Tibial nerve (tissue), 4 donors: ENCODE results near the gene NFKBIE. TPM values are rescaled to one million over a fixed set of nuclear protein-coding genes. Genes with fewer than 3 reads are reported as not detected.
A peak's percentile ranks its signal among the peaks of the same experiment; 100 is the strongest.

ENCODE experiments used
- DNase-seq, 2 donors: peaks; one replicate each; pipeline ENCODE4 v3.0.0-alpha.2; 2019; ENCODE audit warnings: low spot score in 2 of 2
- H3K27ac ChIP-seq, 4 donors: fragments of 200-600 bp; sonication (generic) in 3 of 4; one replicate each; pipeline ENCODE4 v1.5.1; 2017 to 2019; ENCODE audit warnings: mild to moderate bottlenecking in 1 of 4
- H3K27me3 ChIP-seq, 2 donors: fragments of 200-600 bp; sonication (generic) in 1 of 2; one replicate each; pipeline versions ENCODE4 v1.5.1 to v1.6.0; 2017 to 2019
- H3K36me3 ChIP-seq, 3 donors: fragments of 200-600 bp; sonication (generic); one replicate each; pipeline ENCODE4 v1.5.1; 2018 to 2019
- H3K4me1 ChIP-seq, 4 donors: fragments of 200-600 bp; sonication (generic) in 3 of 4; one replicate each; pipeline ENCODE4 v1.5.1; 2017 to 2019
- H3K4me3 ChIP-seq, 4 donors: fragments of 200-600 bp; sonication (generic) in 3 of 4; one replicate each; pipeline ENCODE4 v1.5.1; 2017 to 2019; ENCODE audit warnings: mild to moderate bottlenecking in 1 of 4, moderate library complexity in 1 of 4
- H3K9me3 ChIP-seq, 4 donors: fragments of 200-600 bp; sonication (generic) in 3 of 4; one replicate each; pipeline ENCODE4 v1.5.1; 2017 to 2019
- EP300 ChIP-seq, 2 donors: sonication (generic); formaldehyde crosslinking; IDR thresholded peaks; one replicate each; pipeline ENCODE4 v1.6.1; 2017; ENCODE audit warnings: antibody characterized with exemption in 2 of 2, mild to moderate bottlenecking in 1 of 2
- POLR2A ChIP-seq, 2 donors: fragments of 450-650 bp; IDR thresholded peaks; one replicate each; pipeline ENCODE4 v1.6.1; 2017; ENCODE audit warnings: antibody characterized with exemption in 2 of 2, mild to moderate bottlenecking in 2 of 2, moderate library complexity in 2 of 2
- WGBS, 2 donors: methylation state at CpG; one replicate each; pipeline ENCODE4 v1.1.5; 2018; 5-methylcytosine and 5-hydroxymethylcytosine counted together
- total RNA-seq, 4 donors: library from RNA; depleted of rRNA; stranded (reverse); fragments of >200 nt; gene quantifications; one replicate each; pipeline ENCODE4 v1.1.0, GENCODE V29; 2016
- TF ChIP-seq, protein P1 (sequence below), 5 experiments: fragments of 200-600 bp in 3 of 5; fragments of 450-650 bp in 2 of 5; sonication (generic) in 3 of 5; IDR thresholded peaks; one replicate each; pipeline ENCODE4 v1.5.1; 2016 to 2019; ENCODE audit warnings: antibody characterized with exemption in 5 of 5, mild to moderate bottlenecking in 3 of 5, moderate library complexity in 2 of 5

The NFKBIE gene
- total RNA-seq, 4 donors from 2014 or later, result 12.7 to 20.7 (median 16.0) TPM

DNA sequence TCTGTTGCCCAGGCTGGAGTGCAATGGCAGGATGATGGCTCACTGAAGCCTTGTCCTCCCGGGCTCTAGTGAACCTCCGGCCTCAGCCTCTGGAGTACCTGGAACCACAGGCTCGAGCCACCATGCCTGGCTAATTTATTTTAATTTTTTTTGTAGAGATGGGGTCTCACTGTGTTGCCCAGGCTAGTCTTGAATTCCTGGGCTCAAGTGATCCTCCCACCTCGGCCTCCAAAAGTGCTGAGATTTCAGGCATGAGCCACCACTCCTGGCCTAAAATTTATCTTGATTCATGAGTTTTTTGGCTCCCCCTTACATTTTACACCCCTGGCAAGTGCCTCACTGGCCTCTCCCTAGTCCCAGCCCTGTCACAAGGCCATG, 44.4 kb downstream of the NFKBIE start:
- TF ChIP-seq, protein P1, sequence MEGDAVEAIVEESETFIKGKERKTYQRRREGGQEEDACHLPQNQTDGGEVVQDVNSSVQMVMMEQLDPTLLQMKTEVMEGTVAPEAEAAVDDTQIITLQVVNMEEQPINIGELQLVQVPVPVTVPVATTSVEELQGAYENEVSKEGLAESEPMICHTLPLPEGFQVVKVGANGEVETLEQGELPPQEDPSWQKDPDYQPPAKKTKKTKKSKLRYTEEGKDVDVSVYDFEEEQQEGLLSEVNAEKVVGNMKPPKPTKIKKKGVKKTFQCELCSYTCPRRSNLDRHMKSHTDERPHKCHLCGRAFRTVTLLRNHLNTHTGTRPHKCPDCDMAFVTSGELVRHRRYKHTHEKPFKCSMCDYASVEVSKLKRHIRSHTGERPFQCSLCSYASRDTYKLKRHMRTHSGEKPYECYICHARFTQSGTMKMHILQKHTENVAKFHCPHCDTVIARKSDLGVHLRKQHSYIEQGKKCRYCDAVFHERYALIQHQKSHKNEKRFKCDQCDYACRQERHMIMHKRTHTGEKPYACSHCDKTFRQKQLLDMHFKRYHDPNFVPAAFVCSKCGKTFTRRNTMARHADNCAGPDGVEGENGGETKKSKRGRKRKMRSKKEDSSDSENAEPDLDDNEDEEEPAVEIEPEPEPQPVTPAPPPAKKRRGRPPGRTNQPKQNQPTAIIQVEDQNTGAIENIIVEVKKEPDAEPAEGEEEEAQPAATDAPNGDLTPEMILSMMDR (IDR thresholded peaks at IDR 0.05), result no peak
- TF ChIP-seq EP300 (IDR thresholded peaks at IDR 0.05), result no peak
- TF ChIP-seq POLR2A (IDR thresholded peaks at IDR 0.05), result no peak
- Histone ChIP-seq H3K9me3 (no peaks in the 10 kb centered on the region), H3K36me3 (no peaks in the 10 kb centered on the region), H3K27ac (peak overlapping the region; percentile 60 to 90 (median 82)), H3K27me3 (no peaks in the 10 kb centered on the region), H3K4me3 (no peak overlapping the region), H3K4me1 (peaks cover 0 to 87% (median 42%) of the 10 kb centered on the region in 4 donors)
- DNase-seq, result no peak
- WGBS, 2 donors, result 88 to 92% methylated on average over 4 of the region's 4 CpGs

DNA sequence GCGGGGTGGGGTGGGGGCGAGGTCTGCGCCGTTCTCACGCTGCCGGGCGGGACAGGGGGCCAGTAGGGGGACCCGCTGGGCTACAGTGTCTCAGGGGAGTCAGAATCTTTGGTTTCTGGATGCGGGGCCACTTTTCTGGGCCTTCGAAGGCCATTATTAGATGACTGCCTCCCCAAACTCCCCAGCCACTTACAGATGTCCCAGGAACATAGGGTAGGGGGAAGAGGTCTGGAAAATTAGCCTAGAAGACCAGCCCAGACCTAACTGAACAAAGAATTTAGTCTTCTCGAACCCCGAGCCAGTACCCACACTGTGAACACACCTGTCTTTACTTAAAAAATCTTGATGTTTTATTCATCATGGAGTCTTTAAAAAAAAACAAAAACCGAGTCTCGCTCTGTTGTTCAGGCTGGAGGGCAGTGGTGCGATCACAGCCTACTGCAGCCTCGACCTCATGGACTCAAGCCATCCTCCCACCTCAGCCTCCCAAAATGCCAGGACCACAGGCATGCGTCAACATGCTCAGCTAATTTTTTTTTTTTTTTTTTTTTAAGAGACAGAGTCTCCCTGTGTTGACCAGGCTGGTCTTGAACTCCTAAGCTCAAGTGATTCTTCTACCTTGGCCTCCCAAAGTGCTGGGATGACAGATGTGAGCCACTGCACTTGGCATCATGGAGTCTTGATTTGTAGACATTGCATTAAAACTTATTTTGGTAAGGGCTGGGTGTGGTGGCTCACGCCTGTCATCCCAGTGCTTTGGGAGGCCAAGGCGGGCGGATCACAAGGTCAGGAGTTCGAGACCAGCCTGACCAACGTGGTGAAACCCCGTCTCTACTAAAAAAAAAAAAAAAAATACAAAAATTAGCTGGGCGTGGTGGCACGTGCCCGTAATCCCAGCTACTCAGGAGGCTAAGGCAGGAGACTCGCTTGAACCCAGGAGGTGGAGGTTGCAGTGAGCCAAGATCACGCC, 45.3 kb downstream of the NFKBIE start:
- Histone ChIP-seq H3K4me3 (peak overlapping the region; percentile 36 to 53 (median 46)), H3K4me1 (peaks cover 0 to 79% (median 38%) of the 10 kb centered on the region in 4 donors), H3K27me3 (no peaks in the 10 kb centered on the region), H3K27ac (peak overlapping the region; percentile 62 to 90 (median 88)), H3K9me3 (no peaks in the 10 kb centered on the region), H3K36me3 (no peaks in the 10 kb centered on the region)
- 57% methylated on average over 27 to 28 of the region's 28 CpGs for WGBS, 2 donors
- TF ChIP-seq, protein P1 (IDR thresholded peaks at IDR 0.05), result no peak
- TF ChIP-seq POLR2A (IDR thresholded peaks at IDR 0.05) (no peak), EP300 (IDR thresholded peaks at IDR 0.05) (no peak)
- no peak for DNase-seq

DNA sequence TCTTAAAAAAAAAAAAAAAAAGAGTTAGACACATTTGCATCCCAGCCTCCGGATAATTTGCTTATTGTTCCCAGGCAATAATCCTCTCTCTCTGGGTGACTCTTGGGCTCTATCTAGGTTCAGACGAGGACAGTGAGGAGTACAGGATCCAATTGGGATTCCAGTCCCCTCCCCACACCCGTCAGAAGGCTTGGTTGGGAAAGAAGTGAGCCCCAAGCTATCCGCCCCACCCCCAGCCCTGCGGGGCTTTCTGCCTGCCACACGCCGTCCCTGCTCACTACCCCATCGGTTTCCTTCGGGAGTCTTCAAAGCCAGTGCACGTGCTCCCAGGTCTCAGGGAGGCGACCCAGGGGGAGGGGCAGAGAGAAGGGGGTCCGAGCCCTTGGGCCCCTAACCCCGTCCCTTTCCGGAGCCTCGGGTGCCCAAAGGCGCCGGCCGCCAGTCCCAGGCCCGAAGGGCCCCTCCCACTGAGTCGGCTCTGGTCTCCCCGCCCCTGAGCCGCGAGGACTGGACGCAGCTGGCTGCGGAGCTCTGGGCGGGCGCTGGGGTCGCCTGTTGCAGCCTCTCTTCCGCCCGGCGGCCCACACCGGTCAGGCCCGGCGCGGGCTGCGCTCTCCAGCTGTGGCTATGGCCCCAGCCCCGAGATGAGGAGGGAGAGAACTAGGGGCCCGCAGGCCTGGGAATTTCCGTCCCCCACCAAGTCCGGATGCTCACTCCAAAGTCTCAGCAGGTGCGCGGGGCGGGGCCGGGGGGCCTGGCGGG, 46.1 kb downstream of the NFKBIE start:
- Histone ChIP-seq H3K36me3 (no peaks in the 10 kb centered on the region), H3K9me3 (no peaks in the 10 kb centered on the region), H3K4me1 (peaks cover 0 to 70% (median 31%) of the 10 kb centered on the region in 4 donors), H3K27ac (peak overlapping the region; percentile 62 to 90 (median 88)), H3K27me3 (no peaks in the 10 kb centered on the region), H3K4me3 (peak overlapping the region; percentile 36 to 53 (median 46))
- TF ChIP-seq, protein P1 (IDR thresholded peaks at IDR 0.05), result no peak
- peak in 1 of 2 donors; percentile 78 for TF ChIP-seq EP300 (IDR thresholded peaks at IDR 0.05)
- peak; percentile 30 to 64 for TF ChIP-seq POLR2A (IDR thresholded peaks at IDR 0.05)
- peak; percentile 69 to 75 for DNase-seq
- 3% methylated on average over 10 to 30 of the region's 45 CpGs for WGBS, 2 donors

DNA sequence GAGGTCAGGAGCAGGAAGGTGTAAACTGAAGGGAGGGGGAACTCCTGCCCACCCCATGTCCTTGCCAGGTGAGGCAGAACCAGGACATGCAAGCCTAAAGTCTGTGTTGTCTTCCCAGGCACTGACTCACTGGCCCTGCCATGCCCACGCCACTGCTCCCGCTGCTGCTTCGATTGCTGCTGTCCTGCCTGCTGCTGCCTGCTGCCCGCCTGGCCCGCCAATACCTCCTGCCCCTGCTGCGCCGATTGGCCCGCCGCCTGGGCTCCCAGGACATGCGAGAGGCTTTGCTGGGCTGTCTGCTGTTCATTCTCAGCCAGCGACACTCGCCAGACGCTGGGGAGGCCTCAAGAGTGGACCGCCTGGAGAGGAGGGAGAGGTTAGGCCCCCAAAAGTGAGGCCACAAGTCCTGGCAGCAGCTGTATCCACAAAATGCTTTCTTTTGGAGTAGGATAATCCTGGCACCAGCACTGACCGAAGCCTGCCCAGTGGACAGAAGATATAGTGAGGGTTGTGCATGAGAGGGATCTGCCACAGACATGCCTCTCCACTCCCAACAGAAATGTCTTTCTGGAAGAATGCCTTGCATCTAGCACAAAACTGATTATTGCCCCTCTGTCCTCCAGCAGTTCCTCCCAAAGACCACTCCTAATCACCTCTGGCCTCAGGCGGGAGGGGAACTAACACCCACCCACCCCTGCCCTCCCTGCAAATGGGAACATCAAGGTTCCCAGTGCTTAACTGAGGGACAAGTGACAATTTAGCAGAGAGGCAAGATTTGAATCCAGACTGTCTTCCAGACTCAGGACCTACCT, 47.8 kb downstream of the NFKBIE start:
- H3K4me1 ChIP-seq, result peaks cover 0 to 56% (median 18%) of the 10 kb centered on the region in 4 donors
- DNase-seq, result no peak

More for the DNA sequence above, 47.8 kb downstream of the NFKBIE start:
- H3K27me3 ChIP-seq, result no peaks in the 10 kb centered on the region
- no peak overlapping the region for H3K4me3 ChIP-seq
- H3K27ac ChIP-seq, result peak overlapping the region in 3 of 4 donors; percentile 62 to 90 (median 88)
- H3K9me3 ChIP-seq, result no peaks in the 10 kb centered on the region
- H3K36me3 ChIP-seq, result no peaks in the 10 kb centered on the region
- TF ChIP-seq, protein P1 (IDR thresholded peaks at IDR 0.05), result no peak
- WGBS, 2 donors, result 55 to 77% methylated on average over 16 of the region's 16 CpGs
